A549 (cell line): ENCODE results near the gene HECTD4. TPM values are rescaled to one million over a fixed set of nuclear protein-coding genes. Genes with fewer than 3 reads are reported as not detected.

ENCODE experiments used
- ATAC-seq, 2 experiments: fragments of 200-7000 bp in 1 of 2; fragments of >200 bp in 1 of 2; cut with Nextera tagmentation in 1 of 2; cut with Tn5 transposase in 1 of 2; 3 replicates each; pipeline versions ENCODE4 v1.8.0 to v1.9.1; 2018 to 2020; ENCODE audit warnings: mild to moderate bottlenecking in 1 of 2, moderate library complexity in 1 of 2
- CTCF ChIA-PET: fragments of 300-600 bp; sonication (Branson Sonifier 250); formaldehyde crosslinking; extraction: SDS; loops from one replicate; lab custom pipeline; 2021; ENCODE audit warnings: antibody characterized with exemption, inconsistent platforms; lab: Yijun Ruan, JAX
- POLR2A ChIA-PET: fragments of 350-600 bp; formaldehyde crosslinking; extraction: SDS; loops from one replicate; lab custom pipeline; 2021; ENCODE audit warnings: antibody characterized with exemption, inconsistent platforms; lab: Yijun Ruan, JAX
- DNase-seq, 2 experiments: peaks; one replicate each; pipeline versions ENCODE4 v3.0.0 to v3.0.0-alpha.2; 2011 to 2016; ENCODE audit warnings: low read depth in 1 of 2, low spot score in 1 of 2
- FAIRE-seq: peaks from 2 replicates; lab custom pipeline; 2011; peaks lifted over from hg19 to GRCh38; lab: Jason Lieb, UNC
- H3K27ac ChIP-seq, 2 experiments: fragments of >200 bp; sonication (Bioruptor Twin); formaldehyde crosslinking; 3 replicates each; pipeline ENCODE4 v1.5.1; 2016 to 2017
- H3K4me1 ChIP-seq: fragments of >200 bp; sonication (Bioruptor Twin); formaldehyde crosslinking; 3 replicates; pipeline ENCODE4 v1.6.1; 2016
- H3K4me2 ChIP-seq: fragments of >200 bp; sonication (Bioruptor Twin); formaldehyde crosslinking; 3 replicates; pipeline ENCODE4 v1.6.1; 2016
- H3K4me3 ChIP-seq: fragments of >200 bp; sonication (Bioruptor Twin); formaldehyde crosslinking; 3 replicates; pipeline ENCODE4 v1.5.1; 2016
- H3K9me3 ChIP-seq: fragments of >200 bp; sonication (Bioruptor Twin); formaldehyde crosslinking; 3 replicates; pipeline ENCODE4 v1.6.1; 2016
- CBX2 ChIP-seq: fragments of 200-600 bp; sonication (generic); IDR thresholded peaks from 2 replicates; pipeline ENCODE4 v1.6.1; 2016; ENCODE audit warnings: low read depth, mild to moderate bottlenecking, borderline replicate concordance
- CEBPB ChIP-seq, 2 experiments: fragments of >200 bp in 1 of 2; sonication (Bioruptor Twin) in 1 of 2; formaldehyde crosslinking in 1 of 2; IDR thresholded peaks; 2 replicates each; pipeline ENCODE4 v1.6.1; 2012 to 2016
- CHD4 ChIP-seq: fragments of 200-600 bp; sonication (generic); IDR thresholded peaks from 2 replicates; pipeline ENCODE4 v1.6.1; 2016; ENCODE audit warnings: antibody characterized with exemption, mild to moderate bottlenecking, borderline replicate concordance
- E2F6 ChIP-seq: IDR thresholded peaks from 2 replicates; pipeline ENCODE4 v1.6.1; 2012; ENCODE audit warnings: low read depth, borderline replicate concordance
- FOXS1 ChIP-seq: fragments of 250-450 bp; sonication (Bioruptor Pico); IDR thresholded peaks from 2 replicates; pipeline ENCODE4 v1.5.0; 2020; ENCODE audit warnings: mild to moderate bottlenecking, moderate library complexity
- HMGXB4 ChIP-seq: fragments of 250-450 bp; sonication (Bioruptor Pico); IDR thresholded peaks from 2 replicates; pipeline ENCODE4 v1.5.0; 2021; ENCODE audit warnings: mild to moderate bottlenecking, moderate library complexity, borderline replicate concordance
- HOXB13 ChIP-seq: fragments of 250-450 bp; sonication (Bioruptor Pico); IDR thresholded peaks from 2 replicates; pipeline ENCODE4 v1.5.0; 2020; ENCODE audit warnings: low read depth, mild to moderate bottlenecking, moderate library complexity
- JUN ChIP-seq, 2 experiments: fragments of >200 bp; sonication (Bioruptor Twin); formaldehyde crosslinking; IDR thresholded peaks; 2 replicates in 1 of 2; 3 replicates in 1 of 2; pipeline ENCODE4 v1.6.1; 2016 to 2017
- KDM1A ChIP-seq: fragments of 200-600 bp; sonication (generic); IDR thresholded peaks from 2 replicates; pipeline ENCODE4 v1.6.1; 2016; ENCODE audit warnings: low read depth, mild to moderate bottlenecking
- MAX ChIP-seq: IDR thresholded peaks from 2 replicates; pipeline ENCODE4 v1.6.1; 2012
- NR3C1 ChIP-seq: fragments of >200 bp; sonication (Bioruptor Twin); formaldehyde crosslinking; IDR thresholded peaks from 3 replicates; pipeline ENCODE4 v1.6.1; 2017
- PBX3 ChIP-seq: IDR thresholded peaks from 2 replicates; pipeline ENCODE4 v1.6.1; 2012
- POLR2A ChIP-seq: IDR thresholded peaks from 2 replicates; pipeline ENCODE4 v1.6.1; 2012; ENCODE audit warnings: mild to moderate bottlenecking, low read length
- POLR2AphosphoS2 ChIP-seq: conservative IDR thresholded peaks from 2 replicates; pipeline ENCODE4 v1.6.1; 2012; ENCODE audit warnings: low read length, improper control_type of control experiment, inconsistent platforms
- REST ChIP-seq: fragments of 200-600 bp; sonication (generic); IDR thresholded peaks from 2 replicates; pipeline ENCODE4 v1.6.1; 2016; ENCODE audit warnings: antibody characterized with exemption, mild to moderate bottlenecking, moderate library complexity
- RFX5 ChIP-seq: fragments of 450-650 bp; IDR thresholded peaks from 2 replicates; pipeline ENCODE4 v1.7.1; 2014; ENCODE audit warnings: antibody characterized with exemption, mild to moderate bottlenecking, moderate library complexity
- SMC3 ChIP-seq: fragments of >200 bp; sonication (Bioruptor Twin); formaldehyde crosslinking; IDR thresholded peaks from 3 replicates; pipeline ENCODE4 v1.6.1; 2018; ENCODE audit warnings: inconsistent platforms
- TFCP2L1 ChIP-seq: fragments of 250-450 bp; sonication (Bioruptor Pico); IDR thresholded peaks from 2 replicates; pipeline ENCODE4 v1.5.0; 2021; ENCODE audit warnings: mild to moderate bottlenecking
- TP53 ChIP-seq: fragments of 250-450 bp; sonication (Bioruptor Pico); IDR thresholded peaks from 2 replicates; pipeline ENCODE4 v1.5.0; 2021; ENCODE audit warnings: mild to moderate bottlenecking, moderate library complexity
- USF2 ChIP-seq: fragments of 450-650 bp; IDR thresholded peaks from 2 replicates; pipeline ENCODE4 v1.6.1; 2014; ENCODE audit warnings: antibody characterized with exemption
- ZC3H11A ChIP-seq: fragments of 450-650 bp; IDR thresholded peaks from 2 replicates; pipeline ENCODE4 v1.6.1; 2014; ENCODE audit warnings: antibody characterized with exemption, mild to moderate bottlenecking
- ZNF302 ChIP-seq: fragments of 250-450 bp; sonication (Bioruptor Pico); IDR thresholded peaks from 2 replicates; pipeline ENCODE4 v1.9.0; 2021; ENCODE audit warnings: inconsistent platforms, mild to moderate bottlenecking, moderate library complexity
- WGBS: methylation state at CpG from one replicate; pipeline ENCODE4 v1.1.6; 2017; ENCODE audit errors: missing lambda C conversion rate; 5-methylcytosine and 5-hydroxymethylcytosine counted together
- polyA plus RNA-seq, 4 experiments: library from polyadenylated mRNA; depleted of rRNA in 3 of 4; stranded (reverse); fragments of >200 nt; fragmentation: RNase III in 1 of 4; extraction: RNeasy Plus Mini Kit Qiagen cat#74134 plus additional on column Dnase treatment in 1 of 4; gene quantifications; 2 replicates in 3 of 4; 3 replicates in 1 of 4; pipeline ENCODE4 v1.2.3, GENCODE V29; 2011 to 2017

HECTD4 gene
- polyA plus RNA-seq, 2 of the 4 experiments (the other 2 are of a cell fraction): 9.9 to 14.7 TPM

GRCh38 chr12:112319395-112319794, 62.8 kb downstream of the HECTD4 start:
- Histone ChIP-seq H3K9me3 (no peaks in the 10 kb centered on the region), H3K27ac (no peak overlapping the region), H3K4me1 (0 out of 3 replicates have a peak, but pooled peaks cover 6% of the 10 kb centered on the region)
- 94% methylated on average over 12 of the region's 12 CpGs for WGBS
- POLR2A ChIA-PET: no interaction called here
- CTCF ChIA-PET: no interaction called here
- no peak for DNase-seq
- no peak for TF ChIP-seq HOXB13
- no peak for TF ChIP-seq JUN (IDR thresholded peaks at IDR 0.05)
- no peak for TF ChIP-seq NR3C1
- no peak for TF ChIP-seq TFCP2L1 (CRISPR knock-in tag)
- no peak for TF ChIP-seq KDM1A
- no peak for TF ChIP-seq FOXS1 (CRISPR knock-in tag)
- no peak for TF ChIP-seq TP53 (CRISPR knock-in tag)
- TF ChIP-seq CHD4: no peak
- TF ChIP-seq CEBPB (IDR thresholded peaks at IDR 0.05): no peak
- no peak for TF ChIP-seq RFX5
- no peak for TF ChIP-seq POLR2AphosphoS2
- no peak for TF ChIP-seq USF2
- TF ChIP-seq, all 56 proteins: peak for 0
- Histone ChIP-seq H3K4me3 (no peak overlapping the region), H3K4me2 (no peak overlapping the region)
- ATAC-seq: no peak
- FAIRE-seq: no peak

- FAIRE-seq (no peak), ATAC-seq (no peak)
These were observed 64.8 kb downstream of the HECTD4 start for GRCh38 chr12:112317481-112317880.

More at GRCh38 chr12:112317481-112317880, 64.8 kb downstream of the HECTD4 start:
- no peaks in the 10 kb centered on the region for H3K4me1 ChIP-seq
- POLR2A ChIA-PET: no interaction called here
- 88% methylated on average over 6 of the region's 6 CpGs for WGBS
- DNase-seq: no peak
- CTCF ChIA-PET: no interaction called here
- H3K27ac ChIP-seq: no peak overlapping the region
- TF ChIP-seq HMGXB4 (CRISPR knock-in tag) (no peak), ZNF302 (CRISPR knock-in tag) (no peak), REST (no peak), SMC3 (no peak), E2F6 (no peak), CBX2 (no peak), MAX (no peak), PBX3 (no peak), POLR2A (no peak), ZC3H11A (no peak)
- H3K9me3 ChIP-seq: no peaks in the 10 kb centered on the region
- H3K4me3 ChIP-seq: no peak overlapping the region
- H3K4me2 ChIP-seq: no peak overlapping the region
